ENCODE data around the gene TRIP13.

TRIP13 gene

GRCh38 chr5:864492-865167 is 28.1 kb upstream of the TRIP13 start:
- WGBS, 2 experiments (ENCODE audit: insufficient coverage in 2 of 2): 88 to 98% methylated on average over 15 of the region's 15 CpGs

GRCh38 chr5:865168-865521 is 27.5 kb upstream of the TRIP13 start:
- H3K9me3 ChIP-seq (ENCODE audit: control insufficient read depth, low read length): no peaks in the 10 kb centered on the region
- WGBS, 2 experiments (ENCODE audit: insufficient coverage in 2 of 2): 93 to 97% methylated on average over 24 of the region's 24 CpGs
- peaks cover 79% of the 10 kb centered on the region for H3K36me3 ChIP-seq (ENCODE audit: control insufficient read depth, insufficient read depth, low read length)
- no peak overlapping the region for H3K27ac ChIP-seq (ENCODE audit: low read depth, low read length, severe bottlenecking)
- H3K4me3 ChIP-seq (ENCODE audit: extremely low read depth, insufficient read depth, low read length, poor library complexity, severe bottlenecking): no peak overlapping the region
- H3K4me1 ChIP-seq (ENCODE audit: control insufficient read depth, insufficient read depth, low read length, poor library complexity, severe bottlenecking): no peaks in the 10 kb centered on the region

More at GRCh38 chr5:864492-865167, 28.1 kb upstream of the TRIP13 start:
- Histone ChIP-seq H3K4me3 (ENCODE audit: extremely low read depth, insufficient read depth, low read length, poor library complexity, severe bottlenecking) (no peak overlapping the region), H3K4me1 (ENCODE audit: control insufficient read depth, insufficient read depth, low read length, poor library complexity, severe bottlenecking) (no peaks in the 10 kb centered on the region), H3K27ac (ENCODE audit: low read depth, low read length, severe bottlenecking) (no peak overlapping the region), H3K9me3 (ENCODE audit: control insufficient read depth, low read length) (no peaks in the 10 kb centered on the region), H3K36me3 (ENCODE audit: control insufficient read depth, insufficient read depth, low read length) (peaks cover 74% of the 10 kb centered on the region)

DNA sequence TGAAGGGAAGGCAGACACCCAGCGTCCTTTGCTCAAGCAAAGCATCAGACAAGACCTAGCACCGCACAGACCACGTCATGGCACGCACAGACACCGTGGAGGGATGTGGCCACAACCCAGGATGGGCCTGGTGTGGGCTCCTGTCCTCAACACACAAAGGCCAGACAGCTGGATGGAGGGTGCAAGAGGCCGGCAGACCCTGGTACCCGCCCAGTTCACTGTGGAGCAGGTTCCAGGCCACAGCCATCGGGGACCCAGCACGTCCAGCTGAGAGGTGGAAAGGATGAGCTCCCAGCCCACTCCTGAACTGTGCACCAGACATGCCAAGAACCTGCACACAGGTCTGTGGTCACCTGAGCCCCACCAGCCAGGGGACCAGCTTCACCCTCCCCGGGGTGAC is 26.9 kb upstream of the TRIP13 start:
- peaks cover 86% of the 10 kb centered on the region for H3K36me3 ChIP-seq (ENCODE audit: control insufficient read depth, insufficient read depth, low read length)
- H3K9me3 ChIP-seq (ENCODE audit: control insufficient read depth, low read length): no peaks in the 10 kb centered on the region
- no peak overlapping the region for H3K27ac ChIP-seq (ENCODE audit: low read depth, low read length, severe bottlenecking)
- WGBS, 2 experiments (ENCODE audit: insufficient coverage in 2 of 2): 95 to 98% methylated on average over 8 to 9 of the region's 10 CpGs
- H3K4me3 ChIP-seq (ENCODE audit: extremely low read depth, insufficient read depth, low read length, poor library complexity, severe bottlenecking): no peak overlapping the region
- H3K4me1 ChIP-seq (ENCODE audit: control insufficient read depth, insufficient read depth, low read length, poor library complexity, severe bottlenecking): no peaks in the 10 kb centered on the region

DNA sequence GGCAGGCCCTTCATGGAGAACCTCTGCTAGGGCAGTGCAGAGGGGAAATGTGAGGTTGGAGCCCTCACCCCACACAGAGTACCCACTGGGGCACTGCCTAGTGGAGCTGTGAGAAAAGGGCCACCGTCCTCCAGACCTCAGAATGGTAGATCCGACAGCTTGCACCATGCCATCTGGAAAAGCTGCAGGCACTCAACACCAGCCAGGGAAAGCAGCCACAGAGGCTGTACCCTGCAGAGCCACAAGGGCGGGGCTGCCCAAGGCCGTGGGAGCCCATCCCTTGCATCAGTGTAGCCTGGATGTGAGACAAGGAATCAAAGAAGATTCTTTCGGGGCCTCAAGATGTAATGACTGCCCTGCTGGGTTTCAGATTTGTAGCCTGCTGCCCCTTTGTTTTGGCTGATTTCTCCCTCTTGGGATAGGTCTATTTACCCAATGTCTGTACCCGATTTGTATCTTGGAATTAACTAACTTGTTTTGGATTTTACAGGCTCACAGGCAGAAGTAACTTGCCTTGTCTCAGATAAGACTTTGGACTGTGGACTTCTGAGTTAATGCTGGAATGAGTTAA is 25.3 kb upstream of the TRIP13 start:
- Histone ChIP-seq H3K4me3 (ENCODE audit: extremely low read depth, insufficient read depth, low read length, poor library complexity, severe bottlenecking) (no peak overlapping the region), H3K4me1 (ENCODE audit: control insufficient read depth, insufficient read depth, low read length, poor library complexity, severe bottlenecking) (no peaks in the 10 kb centered on the region), H3K27ac (ENCODE audit: low read depth, low read length, severe bottlenecking) (no peak overlapping the region), H3K9me3 (ENCODE audit: control insufficient read depth, low read length) (no peaks in the 10 kb centered on the region), H3K36me3 (ENCODE audit: control insufficient read depth, insufficient read depth, low read length) (peaks cover 99% of the 10 kb centered on the region)
- 90 to 93% methylated on average over 6 of the region's 6 CpGs for WGBS, 2 experiments (ENCODE audit: insufficient coverage in 2 of 2)

DNA sequence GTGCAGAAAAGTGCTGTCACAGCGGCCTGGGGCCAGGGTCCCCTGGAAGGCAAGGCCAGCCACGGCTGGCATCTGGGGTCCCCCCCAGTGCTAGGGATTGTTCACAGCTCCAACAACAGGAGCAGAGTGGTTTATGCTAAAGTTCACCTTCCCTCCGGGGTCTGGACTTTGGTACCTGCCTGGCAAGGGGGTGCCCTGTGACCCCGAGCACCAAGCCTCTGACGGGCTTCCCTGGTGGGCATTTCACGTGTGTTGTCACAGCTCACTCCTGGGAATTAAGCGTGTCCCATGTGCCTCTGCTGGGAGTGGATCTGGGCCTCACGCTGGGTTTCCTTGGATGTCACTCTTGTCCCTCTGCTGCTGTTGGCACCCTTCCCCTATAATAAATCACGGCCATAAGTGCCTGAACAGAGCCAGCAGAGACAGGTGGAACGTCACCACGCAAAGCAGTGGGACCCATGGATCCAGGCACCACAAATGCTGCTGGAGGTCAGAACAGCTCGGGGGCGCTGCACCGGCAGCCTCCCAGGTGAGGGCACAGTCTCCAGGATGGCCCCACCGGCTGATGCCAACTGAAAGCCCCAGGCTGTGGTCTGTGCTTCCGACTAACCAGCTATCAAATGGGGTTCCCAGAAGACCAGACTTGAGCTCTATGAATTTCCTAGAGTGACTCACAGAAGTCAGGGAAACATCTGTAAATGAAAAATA is 24.1 kb upstream of the TRIP13 start:
- Histone ChIP-seq H3K36me3 (ENCODE audit: control insufficient read depth, insufficient read depth, low read length) (peaks cover 99% of the 10 kb centered on the region), H3K9me3 (ENCODE audit: control insufficient read depth, low read length) (no peaks in the 10 kb centered on the region), H3K27ac (ENCODE audit: low read depth, low read length, severe bottlenecking) (no peak overlapping the region), H3K4me3 (ENCODE audit: extremely low read depth, insufficient read depth, low read length, poor library complexity, severe bottlenecking) (no peak overlapping the region), H3K4me1 (ENCODE audit: control insufficient read depth, insufficient read depth, low read length, poor library complexity, severe bottlenecking) (no peaks in the 10 kb centered on the region)
- WGBS, 2 experiments (ENCODE audit: insufficient coverage in 2 of 2): 96% methylated on average over 16 of the region's 16 CpGs

- Histone ChIP-seq H3K36me3 (ENCODE audit: control insufficient read depth, insufficient read depth, low read length) (peaks cover 95% of the 10 kb centered on the region), H3K9me3 (ENCODE audit: control insufficient read depth, low read length) (no peaks in the 10 kb centered on the region)
Observed at GRCh38 chr5:870956-871355, 21.7 kb upstream of the TRIP13 start.

DNA sequence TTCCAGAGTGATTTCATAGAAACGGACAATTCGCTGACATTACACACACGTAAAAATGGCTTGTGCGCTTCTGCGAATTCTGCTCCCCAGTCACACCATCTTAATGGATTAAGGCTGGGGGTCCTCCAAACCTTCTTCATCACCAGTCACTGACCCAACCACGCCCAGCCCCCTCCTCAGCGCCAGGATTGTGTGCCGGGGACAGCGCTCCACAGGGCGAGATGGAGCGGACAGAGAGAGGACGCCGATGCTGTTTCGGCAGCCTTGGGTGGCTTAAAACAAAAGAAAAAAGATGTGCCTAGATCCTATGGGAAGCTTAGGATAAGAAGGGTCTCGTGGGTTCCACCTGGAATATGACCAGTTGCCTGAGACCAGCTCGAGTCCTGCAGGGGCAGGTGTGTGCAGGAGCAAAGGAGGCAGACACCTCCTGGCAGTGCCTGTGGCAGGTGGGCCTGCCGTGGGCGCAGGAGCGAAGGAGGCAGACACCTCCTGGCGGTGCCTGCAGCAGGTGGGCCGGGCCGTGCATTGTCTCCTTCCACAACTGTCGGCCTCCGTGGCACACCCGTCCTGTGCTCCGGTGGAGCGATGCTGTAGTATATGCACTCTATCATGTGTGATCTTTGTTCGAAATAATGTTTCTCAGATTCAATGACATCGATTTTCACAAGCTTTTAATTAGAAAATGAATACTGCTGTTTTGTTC is 20.9 kb upstream of the TRIP13 start:
- H3K4me3 ChIP-seq (ENCODE audit: extremely low read depth, insufficient read depth, low read length, poor library complexity, severe bottlenecking): no peak overlapping the region
- H3K36me3 ChIP-seq (ENCODE audit: control insufficient read depth, insufficient read depth, low read length): peaks cover 95% of the 10 kb centered on the region
- no peaks in the 10 kb centered on the region for H3K4me1 ChIP-seq (ENCODE audit: control insufficient read depth, insufficient read depth, low read length, poor library complexity, severe bottlenecking)
- no peak overlapping the region for H3K27ac ChIP-seq (ENCODE audit: low read depth, low read length, severe bottlenecking)
- no peaks in the 10 kb centered on the region for H3K9me3 ChIP-seq (ENCODE audit: control insufficient read depth, low read length)
- 94 to 95% methylated on average over 20 to 27 of the region's 29 CpGs for WGBS, 2 experiments (ENCODE audit: insufficient coverage in 2 of 2)

More at GRCh38 chr5:870956-871355, 21.7 kb upstream of the TRIP13 start:
- 92 to 100% methylated on average over 4 of the region's 5 CpGs for WGBS, 2 experiments (ENCODE audit: insufficient coverage in 2 of 2)
- Histone ChIP-seq H3K4me3 (ENCODE audit: extremely low read depth, insufficient read depth, low read length, poor library complexity, severe bottlenecking) (no peak overlapping the region), H3K4me1 (ENCODE audit: control insufficient read depth, insufficient read depth, low read length, poor library complexity, severe bottlenecking) (no peaks in the 10 kb centered on the region), H3K27ac (ENCODE audit: low read depth, low read length, severe bottlenecking) (no peak overlapping the region)

- Histone ChIP-seq H3K4me1 (ENCODE audit: control insufficient read depth, insufficient read depth, low read length, poor library complexity, severe bottlenecking) (no peaks in the 10 kb centered on the region), H3K4me3 (ENCODE audit: extremely low read depth, insufficient read depth, low read length, poor library complexity, severe bottlenecking) (no peak overlapping the region), H3K9me3 (ENCODE audit: control insufficient read depth, low read length) (no peaks in the 10 kb centered on the region), H3K27ac (ENCODE audit: low read depth, low read length, severe bottlenecking) (no peak overlapping the region), H3K36me3 (ENCODE audit: control insufficient read depth, insufficient read depth, low read length) (peaks cover 95% of the 10 kb centered on the region)
- WGBS, 2 experiments (ENCODE audit: insufficient coverage in 2 of 2): 99 to 100% methylated on average over 8 to 10 of the region's 10 CpGs
Observed at GRCh38 chr5:872301-872700, 20.4 kb upstream of the TRIP13 start.

GRCh38 chr5:873328-873727 is 19.4 kb upstream of the TRIP13 start:
- Histone ChIP-seq H3K4me1 (ENCODE audit: control insufficient read depth, insufficient read depth, low read length, poor library complexity, severe bottlenecking) (no peaks in the 10 kb centered on the region), H3K27ac (ENCODE audit: low read depth, low read length, severe bottlenecking) (no peak overlapping the region), H3K36me3 (ENCODE audit: control insufficient read depth, insufficient read depth, low read length) (peaks cover 96% of the 10 kb centered on the region), H3K9me3 (ENCODE audit: control insufficient read depth, low read length) (no peaks in the 10 kb centered on the region), H3K4me3 (ENCODE audit: extremely low read depth, insufficient read depth, low read length, poor library complexity, severe bottlenecking) (no peak overlapping the region)
- 90 to 100% methylated on average over 7 to 8 of the region's 8 CpGs for WGBS, 2 experiments (ENCODE audit: insufficient coverage in 2 of 2)

DNA sequence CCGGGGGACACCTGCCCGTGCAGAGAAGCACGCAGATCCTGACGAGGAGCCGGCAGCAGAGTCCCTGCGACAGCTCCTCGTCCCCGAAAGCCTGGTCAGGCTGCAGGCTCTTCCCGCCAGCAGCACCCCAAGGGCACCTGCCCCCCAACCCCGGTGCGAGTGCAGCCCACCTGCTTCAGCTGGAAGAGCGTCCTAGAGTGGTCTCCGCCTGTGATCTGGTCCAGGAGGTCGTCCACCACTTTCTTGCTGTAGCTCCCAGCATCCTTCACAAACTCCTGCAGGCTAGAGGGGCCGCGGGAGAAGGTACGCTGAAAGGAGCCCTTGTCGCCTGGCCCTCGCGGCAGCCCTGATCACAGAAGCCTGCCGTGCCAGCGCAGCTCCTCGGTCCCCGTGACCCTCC is 16.8 kb upstream of the TRIP13 start:
- Histone ChIP-seq H3K4me3 (ENCODE audit: extremely low read depth, insufficient read depth, low read length, poor library complexity, severe bottlenecking) (no peak overlapping the region), H3K36me3 (ENCODE audit: control insufficient read depth, insufficient read depth, low read length) (peaks cover 74% of the 10 kb centered on the region), H3K9me3 (ENCODE audit: control insufficient read depth, low read length) (no peaks in the 10 kb centered on the region), H3K27ac (ENCODE audit: low read depth, low read length, severe bottlenecking) (no peak overlapping the region), H3K4me1 (ENCODE audit: control insufficient read depth, insufficient read depth, low read length, poor library complexity, severe bottlenecking) (no peaks in the 10 kb centered on the region)
- WGBS, 2 experiments (ENCODE audit: insufficient coverage in 2 of 2): 93% methylated on average over 19 to 23 of the region's 24 CpGs
